NCI-H2081 treated with DMSO at 0.1 percent for 48 hours (cell line): ENCODE measurements around the gene SULT1A4.
"Not testable (repeated sequence)": the region's sequence is repeated elsewhere in the genome, so short reads cannot be mapped to it uniquely, and the experiment has no call there.

Experiments
- DNase-seq: peaks from one replicate; lab custom pipeline; 2025; lab: John Stamatoyannopoulos, UW

The SULT1A4 gene

DNA sequence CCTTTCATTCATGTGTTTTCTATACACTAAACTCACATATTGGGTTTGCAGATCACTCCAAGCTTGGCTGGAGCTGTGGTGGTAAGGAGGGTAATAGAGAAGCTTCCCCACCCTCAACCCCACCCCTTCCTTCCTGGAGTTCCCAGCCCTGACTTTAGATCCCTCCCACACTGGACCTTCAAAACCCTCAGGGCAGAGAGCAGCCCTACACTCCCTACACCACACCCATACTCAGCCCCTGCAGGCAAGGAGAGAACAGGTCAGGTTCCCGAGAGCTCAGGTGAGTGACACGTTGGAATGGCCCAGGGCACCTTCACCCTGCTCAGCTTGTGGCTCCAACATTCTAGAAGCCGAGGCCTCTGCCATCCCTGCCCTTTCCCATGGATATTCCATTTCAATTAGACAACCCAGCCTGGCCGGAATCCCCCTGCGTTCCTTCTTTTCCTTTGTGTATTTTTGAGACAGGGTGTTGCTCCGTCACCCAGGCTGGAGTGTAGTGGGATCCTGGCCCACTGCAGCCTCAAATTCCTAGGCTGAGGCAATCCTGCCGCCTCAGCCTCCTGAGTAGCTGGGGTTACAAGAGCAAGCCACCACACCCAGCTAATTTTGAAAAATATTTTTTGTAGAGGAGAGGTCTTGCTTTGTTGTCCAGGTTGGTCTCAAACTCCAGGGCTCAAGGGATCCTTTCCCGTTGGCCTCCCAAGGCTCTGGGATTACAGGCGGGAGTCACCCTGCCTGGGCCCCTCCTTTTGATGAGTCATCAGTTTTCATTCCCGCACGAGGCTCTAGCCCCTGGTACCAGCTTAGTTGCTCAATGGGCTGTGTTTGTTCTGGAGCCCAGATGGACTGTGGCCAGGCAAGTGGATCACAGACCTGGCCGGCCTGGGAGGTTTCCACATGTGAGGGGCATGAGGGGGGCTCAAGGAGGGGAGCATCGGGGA, at the start of gene SULT1A4:
SULT1A4 (plus strand) TSS at position 208 of the 941 bp plus-strand sequence. CDS start 1,473 bp downstream, outside the sequence.
- not testable (repeated sequence) for DNase-seq

DNA sequence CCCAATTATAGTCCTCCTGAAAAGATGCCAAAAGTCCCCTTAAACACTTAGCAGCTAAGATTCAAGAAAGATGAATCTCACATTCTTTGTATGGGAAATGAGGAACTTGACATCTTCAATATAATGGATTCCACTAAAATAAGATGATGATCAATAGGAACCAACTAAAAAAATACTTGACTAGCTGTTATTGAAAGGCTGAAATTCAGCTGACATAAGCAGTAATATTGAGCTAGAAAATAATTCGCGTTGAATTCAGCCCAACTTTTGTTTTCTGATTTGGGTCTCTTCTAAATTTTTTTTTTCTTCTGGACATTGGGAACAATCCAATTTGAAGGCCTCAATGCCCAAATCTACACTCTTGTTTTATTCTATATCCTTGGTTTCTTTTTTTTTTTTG, 36.1 kb upstream of the SULT1A4 start:
- not testable (repeated sequence) for DNase-seq

DNA sequence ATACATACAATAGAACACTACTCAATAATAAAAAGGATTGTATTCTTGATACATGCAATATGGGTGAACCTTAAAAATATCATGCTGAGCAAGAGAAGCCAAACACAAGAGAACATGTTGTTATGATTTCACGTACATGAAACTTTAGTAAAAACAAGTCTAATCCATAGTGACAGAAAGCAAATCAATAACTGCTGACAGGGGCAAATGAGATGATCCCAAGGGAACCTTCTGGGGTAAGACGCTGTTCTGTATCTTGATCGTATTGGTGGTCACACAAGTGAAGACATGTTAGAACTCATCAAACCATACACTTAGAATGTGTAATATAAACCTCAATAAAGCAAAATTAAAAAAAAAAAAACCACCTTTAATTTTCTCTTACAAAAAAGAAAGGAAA, 34.3 kb upstream of the SULT1A4 start:
- DNase-seq: not testable (repeated sequence)

DNA sequence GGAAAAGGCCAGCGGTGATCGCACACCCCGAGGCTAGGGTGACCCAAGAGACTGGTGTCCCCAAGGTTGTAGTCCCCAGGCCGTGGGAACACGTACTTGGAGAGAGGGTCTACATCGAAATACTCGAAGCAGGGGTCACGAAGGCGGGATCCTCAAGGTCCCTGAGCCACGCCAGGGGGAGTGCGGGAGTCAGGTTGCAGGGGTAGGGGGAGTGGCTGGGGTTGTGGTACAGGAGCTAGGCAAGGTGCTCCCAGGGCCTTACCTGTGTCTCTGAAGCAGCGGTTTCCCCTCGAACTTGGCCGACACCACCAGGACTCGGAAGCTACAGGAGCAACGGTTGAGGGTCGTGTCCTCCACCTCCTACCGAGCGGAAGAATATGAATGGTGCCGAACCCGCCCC, 6.0 kb upstream of the SULT1A4 start:
- DNase-seq: not testable (repeated sequence)

DNA sequence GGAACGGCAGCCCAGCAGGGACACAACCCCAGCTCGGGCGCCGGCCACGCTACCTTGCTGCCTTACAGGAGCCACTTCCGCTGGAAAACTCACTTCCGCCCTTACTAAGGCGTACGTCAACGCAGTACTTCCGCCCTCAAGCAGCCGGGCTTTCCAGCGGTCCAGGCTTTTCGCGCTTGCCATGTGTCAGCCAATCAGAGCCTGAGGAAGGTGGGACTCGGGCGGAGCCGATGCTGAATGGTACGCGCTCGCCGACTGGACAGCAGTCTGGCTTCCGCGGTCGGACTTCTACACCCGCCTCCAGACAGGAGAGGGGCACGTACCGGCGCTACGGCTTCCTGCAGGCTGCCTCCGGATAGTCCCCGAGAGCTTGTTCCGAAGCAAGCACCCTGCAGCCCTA, 5.4 kb upstream of the SULT1A4 start, which contains the start of the genes BOLA2 and SLX1B:
BOLA2 (minus strand) TSS at position 83 of the 400 bp plus-strand sequence. CDS start 98 bp downstream, outside the sequence.
SLX1B (plus strand) TSS at position 265 of the 400 bp plus-strand sequence.
- not testable (repeated sequence) for DNase-seq

DNA sequence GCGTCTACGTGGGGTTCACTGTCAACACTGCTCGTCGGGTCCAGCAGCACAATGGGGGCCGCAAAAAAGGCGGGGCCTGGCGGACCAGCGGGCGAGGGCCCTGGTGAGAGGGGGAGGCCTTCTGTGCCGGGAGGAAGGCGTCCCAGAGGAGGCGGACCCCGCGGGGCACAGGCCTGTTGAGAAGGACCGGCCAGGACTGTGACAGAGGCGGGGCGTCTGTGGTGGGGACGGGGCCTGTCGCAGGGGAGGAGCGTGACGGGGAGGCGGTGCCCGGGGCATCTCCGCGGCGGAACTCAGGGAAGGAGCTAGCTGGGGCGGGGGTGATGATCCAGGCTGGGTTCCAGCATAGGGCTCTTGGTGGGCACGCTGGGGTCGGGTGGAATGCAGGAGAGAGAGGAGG, 4.9 kb upstream of the SULT1A4 start:
- DNase-seq: not testable (repeated sequence)

DNA sequence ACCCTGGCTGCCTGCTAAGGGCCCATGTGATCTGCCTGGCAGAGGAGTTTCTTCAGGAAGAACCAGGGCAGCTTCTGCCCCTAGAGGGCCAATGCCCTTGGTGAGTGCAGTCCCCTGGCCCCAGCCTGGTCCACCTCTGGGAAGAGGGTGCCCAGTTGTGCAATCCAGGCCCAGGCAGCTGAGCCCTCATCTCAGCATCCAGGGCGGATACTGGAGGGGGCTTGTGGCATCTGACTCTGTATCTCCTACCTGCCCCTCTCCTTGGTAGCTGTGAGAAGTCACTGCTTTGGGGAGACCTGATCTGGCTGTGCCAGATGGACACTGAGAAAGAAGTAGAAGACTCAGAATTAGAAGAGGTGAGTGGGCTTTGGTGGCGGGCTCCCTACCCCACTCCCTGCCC, 2.1 kb upstream of the SULT1A4 start:
- not testable (repeated sequence) for DNase-seq

DNA sequence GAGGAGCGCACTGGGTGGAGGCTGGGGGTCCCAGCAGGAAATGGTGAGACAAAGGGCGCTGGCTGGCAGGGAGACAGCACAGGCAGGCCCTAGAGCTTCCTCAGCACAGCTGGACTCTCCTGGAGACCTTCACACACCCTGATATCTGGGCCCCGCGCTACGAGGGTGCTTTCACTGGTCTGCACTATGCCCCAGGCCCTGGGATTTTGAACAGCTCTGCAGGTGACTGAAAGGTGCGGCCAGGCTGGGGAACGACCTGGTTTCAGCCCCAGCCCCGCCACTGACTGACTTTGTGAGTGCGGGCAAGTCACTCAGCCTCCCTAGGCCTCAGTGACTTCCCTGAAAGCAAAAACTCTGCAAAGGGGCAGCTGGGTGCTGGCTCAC, 926 bp downstream of the SULT1A4 start:
- DNase-seq: not testable (repeated sequence)

DNA sequence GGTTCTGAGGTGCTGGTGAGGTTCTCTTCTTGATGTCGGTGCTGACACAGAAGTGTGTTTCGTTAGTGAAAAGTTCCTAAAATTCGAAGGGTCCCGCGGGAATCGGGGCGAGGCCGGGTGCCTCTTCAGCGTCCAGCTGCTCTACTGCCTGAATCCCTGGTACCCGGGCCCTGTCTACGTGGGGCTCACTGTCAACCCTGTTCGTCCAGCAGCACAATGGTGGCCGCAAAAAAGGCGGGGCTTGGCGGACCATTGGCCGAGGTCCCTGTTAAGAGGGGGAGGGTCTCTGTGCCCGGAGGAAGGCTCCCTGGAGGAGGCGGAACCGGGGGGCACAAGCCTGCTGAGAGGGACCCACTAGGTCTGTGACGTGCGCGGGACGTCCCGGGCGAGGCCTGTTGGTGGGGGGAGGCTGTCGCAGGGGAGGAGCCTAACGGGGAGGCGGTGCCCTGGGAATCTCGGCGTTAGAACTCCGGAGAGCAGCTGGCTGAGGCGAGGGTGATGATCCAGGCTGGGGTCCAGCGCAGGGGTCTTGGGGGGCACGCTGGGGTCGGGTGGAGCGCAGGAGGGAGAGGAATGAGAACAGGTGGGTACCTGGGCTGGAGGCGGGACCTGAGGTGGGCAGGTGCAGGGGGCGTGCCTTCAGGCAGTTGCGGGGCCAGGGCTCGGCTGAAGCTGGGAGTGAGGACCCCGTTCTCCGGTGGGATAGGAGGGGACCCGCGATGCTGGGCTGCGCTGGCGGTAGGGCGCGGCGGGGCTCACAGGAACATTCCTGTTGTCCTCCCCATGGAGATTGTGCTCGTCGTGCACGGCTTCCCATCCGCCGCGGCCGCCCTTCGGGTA, 6.5 kb downstream of the SULT1A4 start:
- not testable (repeated sequence) for DNase-seq

DNA sequence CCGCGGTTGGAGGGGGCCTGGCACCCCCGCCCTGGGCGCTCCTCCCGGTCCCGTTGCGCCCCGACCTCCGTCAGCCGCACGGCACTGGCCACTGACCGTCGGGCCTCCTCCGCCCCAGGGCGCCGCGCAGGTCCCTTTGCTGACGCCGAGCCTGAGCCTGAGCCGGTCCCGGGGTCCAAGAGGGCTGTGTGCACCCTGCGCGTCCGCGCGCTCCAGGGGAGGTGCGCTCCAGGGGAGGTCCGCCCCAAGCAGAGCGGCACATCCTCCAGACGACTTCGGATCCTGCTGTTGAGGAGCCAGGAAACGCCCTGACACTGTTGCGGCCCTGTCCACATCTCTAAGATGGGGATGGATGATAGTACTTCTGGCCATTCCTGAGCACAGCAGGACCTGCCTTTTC, 7.2 kb downstream of the SULT1A4 start:
- not testable (repeated sequence) for DNase-seq

DNA sequence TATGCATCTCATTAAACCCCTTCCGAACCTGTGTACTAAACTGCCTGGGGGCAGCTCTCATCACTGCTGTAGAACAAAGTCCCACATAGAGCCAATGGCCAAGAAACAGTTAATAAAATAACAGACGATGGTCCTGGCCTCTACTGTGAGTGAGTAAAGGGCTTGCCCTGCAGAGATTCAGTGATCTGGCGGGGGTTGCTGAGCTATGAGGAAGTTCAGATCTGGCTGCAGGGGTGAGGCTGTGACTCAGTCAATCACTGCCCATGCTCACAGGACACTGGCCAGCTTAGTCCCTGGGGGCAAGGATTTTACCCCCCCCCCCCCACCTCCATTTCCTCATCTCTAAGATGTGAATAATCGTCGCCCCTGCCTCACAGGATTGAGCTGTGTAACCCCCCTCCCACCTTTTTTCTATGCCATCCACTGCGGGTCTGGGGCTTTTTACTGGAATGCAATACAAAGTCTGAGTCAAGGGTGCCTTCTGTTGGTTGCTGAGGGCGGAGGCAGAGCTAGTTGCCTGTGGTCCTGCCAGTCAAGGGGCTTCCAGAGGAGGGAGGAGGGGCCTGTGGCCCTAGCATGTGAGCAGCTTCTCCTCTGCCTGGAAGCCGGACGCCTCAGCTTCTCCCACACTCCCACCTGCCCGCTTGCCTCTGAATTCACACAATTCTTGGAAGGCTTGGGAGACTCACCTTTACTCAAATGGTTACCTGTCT, 8.1 kb downstream of the SULT1A4 start:
- DNase-seq: not testable (repeated sequence)

DNA sequence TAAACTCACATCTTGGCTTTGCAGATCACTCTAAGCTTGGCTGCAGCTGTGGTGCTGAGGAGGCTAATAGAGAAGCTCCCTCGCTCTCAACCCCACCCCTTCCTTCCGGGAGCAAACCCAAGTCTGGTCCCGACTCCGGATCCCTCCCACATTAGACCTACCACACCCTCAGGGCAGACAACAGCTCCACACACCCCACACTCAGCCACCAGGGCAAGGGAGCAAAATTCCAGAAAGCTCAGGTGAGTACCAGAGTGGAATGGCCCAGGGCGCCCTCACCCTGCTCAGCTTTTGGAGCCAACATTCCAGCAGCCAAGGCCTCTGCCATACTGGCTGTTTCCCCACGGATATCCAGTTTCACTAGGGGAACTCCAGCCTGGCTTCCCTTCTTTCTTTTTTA, 9.9 kb downstream of the SULT1A4 start:
- not testable (repeated sequence) for DNase-seq

DNA sequence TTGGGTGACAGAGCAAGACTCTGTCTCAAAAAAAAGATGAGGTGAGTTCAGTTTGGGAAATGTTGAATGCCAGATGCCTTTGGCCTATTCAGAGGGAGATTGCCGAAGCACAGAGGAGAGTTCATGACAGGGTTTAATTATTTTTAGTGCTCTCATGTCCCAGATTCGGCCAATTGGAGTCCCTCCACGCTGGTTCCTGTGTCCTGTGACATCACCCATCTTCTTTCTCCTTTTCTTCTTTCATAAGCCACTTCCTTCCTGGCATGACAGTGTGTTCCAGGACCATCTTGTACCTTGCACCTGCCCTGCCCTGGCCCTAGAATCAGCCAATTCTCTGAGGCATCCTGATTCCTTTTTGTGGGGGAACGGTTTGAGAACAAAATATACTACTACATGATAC, 12.4 kb downstream of the SULT1A4 start:
- not testable (repeated sequence) for DNase-seq

DNA sequence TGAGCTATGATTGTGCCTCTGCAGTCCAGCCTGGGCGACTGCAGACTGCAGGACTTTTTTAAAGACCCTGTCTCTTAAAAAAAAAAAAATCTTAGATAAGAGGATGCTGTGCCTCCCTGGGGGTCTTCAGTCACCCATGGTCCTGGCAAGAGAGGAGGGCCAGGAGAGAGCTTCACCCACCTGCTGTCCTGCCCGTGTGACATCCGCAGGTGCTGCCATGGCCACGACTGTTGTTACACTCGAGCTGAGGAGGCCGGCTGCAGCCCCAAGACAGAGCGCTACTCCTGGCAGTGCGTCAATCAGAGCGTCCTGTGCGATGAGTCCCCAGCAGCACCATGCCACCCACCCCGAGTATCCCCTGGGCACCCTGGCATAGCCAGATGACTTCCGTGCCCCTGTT, 22.6 kb downstream of the SULT1A4 start:
- DNase-seq: not testable (repeated sequence)

DNA sequence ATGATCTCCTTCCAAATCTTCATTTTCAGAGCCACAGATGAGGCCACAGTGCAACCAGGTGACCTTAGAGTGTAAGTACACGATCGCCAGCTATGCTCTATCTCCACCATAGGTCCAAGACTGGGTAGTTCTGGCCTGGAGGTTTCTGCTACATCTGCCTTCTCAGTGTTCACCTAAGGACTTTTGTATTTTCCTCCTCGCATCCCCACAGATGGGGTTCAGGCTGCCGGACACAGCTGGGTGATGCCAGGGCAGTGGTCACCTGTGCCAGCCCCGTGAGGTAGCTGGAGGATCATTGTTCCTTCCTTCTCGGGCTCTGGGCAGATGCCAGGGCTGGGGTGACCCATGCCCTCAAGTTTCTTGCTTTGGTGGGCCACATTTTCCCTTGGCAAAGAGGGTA, 46.6 kb downstream of the SULT1A4 start, which contains the start of gene NPIPB12:
NPIPB12 (minus strand) TSS at position 101 of the 400 bp plus-strand sequence.
- not testable (repeated sequence) for DNase-seq
